GM23338 (cell line): ENCODE data around the gene CCDC60.

Experiments used
- EZH2 ChIP-seq: fragments of 200-600 bp; sonication (generic); IDR thresholded peaks from one replicate; pipeline ENCODE4 v1.8.0; 2017; ENCODE audit warnings: antibody characterized with exemption, mild to moderate bottlenecking, low read depth; ENCODE audit not compliant: unreplicated experiment
- POLR2AphosphoS5 ChIP-seq: IDR thresholded peaks from 2 replicates; pipeline ENCODE4 v1.6.1; 2016; ENCODE audit warnings: antibody characterized with exemption, low read depth
- TF ChIP-seq, protein P1 (sequence below), 2 experiments: fragments of 200-600 bp in 1 of 2; sonication (generic) in 1 of 2; conservative IDR thresholded peaks; 2 replicates each; pipeline versions ENCODE4 v1.5.1 to v1.6.1; 2016 to 2017; ENCODE audit warnings: antibody characterized with exemption in 2 of 2, low read depth in 2 of 2, mild to moderate bottlenecking in 2 of 2, moderate library complexity in 1 of 2

DNA sequence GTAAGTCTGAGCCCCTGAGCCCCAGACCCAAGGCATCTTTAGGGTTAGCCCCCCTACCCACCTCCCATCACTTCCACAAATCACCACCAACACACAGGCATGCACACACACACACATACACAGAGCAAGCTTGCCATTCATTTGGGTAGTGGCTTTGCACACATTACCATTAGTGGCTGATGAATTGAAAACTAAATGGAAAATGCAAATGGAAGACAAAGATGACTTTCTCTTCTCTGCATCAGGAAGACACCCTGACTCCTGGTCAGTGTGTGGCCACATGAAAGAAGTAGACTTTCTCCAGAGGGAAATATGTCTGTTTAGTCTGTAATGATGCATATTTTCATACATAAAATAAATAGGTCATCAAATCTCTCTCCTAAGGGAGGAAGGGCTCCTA is 55.2 kb downstream of the CCDC60 start:
- TF ChIP-seq, protein P1, sequence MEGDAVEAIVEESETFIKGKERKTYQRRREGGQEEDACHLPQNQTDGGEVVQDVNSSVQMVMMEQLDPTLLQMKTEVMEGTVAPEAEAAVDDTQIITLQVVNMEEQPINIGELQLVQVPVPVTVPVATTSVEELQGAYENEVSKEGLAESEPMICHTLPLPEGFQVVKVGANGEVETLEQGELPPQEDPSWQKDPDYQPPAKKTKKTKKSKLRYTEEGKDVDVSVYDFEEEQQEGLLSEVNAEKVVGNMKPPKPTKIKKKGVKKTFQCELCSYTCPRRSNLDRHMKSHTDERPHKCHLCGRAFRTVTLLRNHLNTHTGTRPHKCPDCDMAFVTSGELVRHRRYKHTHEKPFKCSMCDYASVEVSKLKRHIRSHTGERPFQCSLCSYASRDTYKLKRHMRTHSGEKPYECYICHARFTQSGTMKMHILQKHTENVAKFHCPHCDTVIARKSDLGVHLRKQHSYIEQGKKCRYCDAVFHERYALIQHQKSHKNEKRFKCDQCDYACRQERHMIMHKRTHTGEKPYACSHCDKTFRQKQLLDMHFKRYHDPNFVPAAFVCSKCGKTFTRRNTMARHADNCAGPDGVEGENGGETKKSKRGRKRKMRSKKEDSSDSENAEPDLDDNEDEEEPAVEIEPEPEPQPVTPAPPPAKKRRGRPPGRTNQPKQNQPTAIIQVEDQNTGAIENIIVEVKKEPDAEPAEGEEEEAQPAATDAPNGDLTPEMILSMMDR (conservative IDR thresholded peaks at IDR 0.05; ENCODE audit: low read depth in 2 of 2) = no peak
- TF ChIP-seq EZH2 (no peak), POLR2AphosphoS5 (no peak)
